Fibroblast of mammary gland (primary cell): ENCODE data around the gene PCDHGB5.

Source experiments
- DNase-seq: peaks from one replicate; pipeline ENCODE4 v3.0.0-alpha.2; 2010; ENCODE audit warnings: low read depth
- H3K4me3 ChIP-seq: 2 replicates; pipeline ENCODE4 v1.5.1; 2011; ENCODE audit warnings: low read depth, mild to moderate bottlenecking, low read length, moderate library complexity; ENCODE audit not compliant: control insufficient read depth
- CTCF ChIP-seq: conservative IDR thresholded peaks from 2 replicates; pipeline ENCODE4 v1.5.1; 2011; ENCODE audit warnings: low read depth, low read length, inconsistent platforms; ENCODE audit not compliant: control insufficient read depth, insufficient read depth

The PCDHGB5 gene

GRCh38 chr5:141402553-141403243, 5.0 kb downstream of the PCDHGB5 start, which contains the start of gene PCDHGA9:
TSS of gene PCDHGA9 (plus strand) at chr5:141402778. CDS start at chr5:141402953, 175 bp downstream.
- H3K4me3 ChIP-seq: peak within 1 kb of the TSS; percentile 37
- TF ChIP-seq CTCF: peak; percentile 60
- DNase-seq: peak; percentile 57

- DNase-seq: no peak
- H3K4me3 ChIP-seq: no peak overlapping the region
- no peak for TF ChIP-seq CTCF
Measured at GRCh38 chr5:141403387-141403786, 5.6 kb downstream of the PCDHGB5 start.

GRCh38 chr5:141407790-141408505, 10.2 kb downstream of the PCDHGB5 start, which contains the start of gene PCDHGB6:
TSS of gene PCDHGB6 (plus strand) at chr5:141408021. CDS start at chr5:141408203, 182 bp downstream.
- DNase-seq: peak; percentile 59
- peak within 1 kb of the TSS; percentile 35 for H3K4me3 ChIP-seq
- TF ChIP-seq CTCF: peak; percentile 66

- DNase-seq: no peak
- no peak overlapping the region for H3K4me3 ChIP-seq
- TF ChIP-seq CTCF: no peak
Measured at GRCh38 chr5:141409598-141410306, 12.0 kb downstream of the PCDHGB5 start.

- no peak for DNase-seq
- no peak overlapping the region for H3K4me3 ChIP-seq
- no peak for TF ChIP-seq CTCF
Measured at GRCh38 chr5:141411575-141411974, 13.8 kb downstream of the PCDHGB5 start.

- DNase-seq: peak; percentile 80
- H3K4me3 ChIP-seq: peak within 1 kb of the TSS; percentile 58
- peak; percentile 76 for TF ChIP-seq CTCF
Measured at GRCh38 chr5:141412854-141413539, 15.2 kb downstream of the PCDHGB5 start, which contains the start of gene PCDHGA10. TSS of gene PCDHGA10 (plus strand) at chr5:141412987. CDS start at chr5:141413176, 189 bp downstream.
